ENCODE measurements around the gene BAZ1B.

DNA sequence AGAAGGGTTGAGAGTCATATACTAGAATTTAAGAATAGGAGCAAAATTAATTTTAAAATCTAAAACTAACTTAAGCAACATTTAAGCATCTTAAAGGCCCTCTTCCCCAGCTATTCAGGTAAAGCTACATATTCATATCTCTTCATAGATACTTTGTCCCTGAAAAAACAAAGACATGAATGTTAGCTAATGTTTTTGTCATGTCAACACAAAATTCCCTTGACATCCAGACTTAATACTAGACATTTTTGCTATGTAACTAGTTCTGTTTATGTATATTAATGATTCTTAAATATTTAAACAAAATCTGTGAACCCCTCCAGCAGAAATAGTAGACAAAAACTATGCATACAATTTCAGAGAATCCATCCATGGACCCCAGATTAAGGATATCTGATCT is 43.5 kb downstream of the BAZ1B start:
- TF ChIP-seq POLR2A (IDR thresholded peaks at IDR 0.05; ENCODE audit: low read depth, low read length) (no peak), CEBPB (IDR thresholded peaks at IDR 0.05; ENCODE audit: low read depth, low read length) (no peak), MAFK (IDR thresholded peaks at IDR 0.05; ENCODE audit: low read depth, low read length) (no peak)
- TF ChIP-seq, protein P1, sequence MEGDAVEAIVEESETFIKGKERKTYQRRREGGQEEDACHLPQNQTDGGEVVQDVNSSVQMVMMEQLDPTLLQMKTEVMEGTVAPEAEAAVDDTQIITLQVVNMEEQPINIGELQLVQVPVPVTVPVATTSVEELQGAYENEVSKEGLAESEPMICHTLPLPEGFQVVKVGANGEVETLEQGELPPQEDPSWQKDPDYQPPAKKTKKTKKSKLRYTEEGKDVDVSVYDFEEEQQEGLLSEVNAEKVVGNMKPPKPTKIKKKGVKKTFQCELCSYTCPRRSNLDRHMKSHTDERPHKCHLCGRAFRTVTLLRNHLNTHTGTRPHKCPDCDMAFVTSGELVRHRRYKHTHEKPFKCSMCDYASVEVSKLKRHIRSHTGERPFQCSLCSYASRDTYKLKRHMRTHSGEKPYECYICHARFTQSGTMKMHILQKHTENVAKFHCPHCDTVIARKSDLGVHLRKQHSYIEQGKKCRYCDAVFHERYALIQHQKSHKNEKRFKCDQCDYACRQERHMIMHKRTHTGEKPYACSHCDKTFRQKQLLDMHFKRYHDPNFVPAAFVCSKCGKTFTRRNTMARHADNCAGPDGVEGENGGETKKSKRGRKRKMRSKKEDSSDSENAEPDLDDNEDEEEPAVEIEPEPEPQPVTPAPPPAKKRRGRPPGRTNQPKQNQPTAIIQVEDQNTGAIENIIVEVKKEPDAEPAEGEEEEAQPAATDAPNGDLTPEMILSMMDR (conservative IDR thresholded peaks at IDR 0.05; ENCODE audit: low read depth, low read length), result no peak
